HEK293T (cell line): ENCODE measurements around the gene ITSN2.

Source experiments
- CTCF ChIA-PET: fragments of 350-600 bp; formaldehyde crosslinking; extraction: SDS; loops from one replicate; lab custom pipeline; 2021; ENCODE audit warnings: antibody characterized with exemption, inconsistent platforms; lab: Yijun Ruan, JAX
- POLR2A ChIA-PET: fragments of 350-600 bp; formaldehyde crosslinking; extraction: SDS; loops from one replicate; lab custom pipeline; 2020; ENCODE audit warnings: antibody characterized with exemption, inconsistent platforms; lab: Yijun Ruan, JAX
- DNase-seq: peaks from one replicate; pipeline ENCODE4 v3.0.0; 2012; ENCODE audit warnings: mixed read lengths; ENCODE audit errors: extremely low spot score
- ARNT ChIP-seq: fragments of 450-650 bp; IDR thresholded peaks from 2 replicates; pipeline ENCODE4 v1.6.1; 2017; ENCODE audit warnings: mild to moderate bottlenecking
- BHLHE40 ChIP-seq: fragments of 450-650 bp; IDR thresholded peaks from 2 replicates; pipeline ENCODE4 v1.6.1; 2016; ENCODE audit warnings: mild to moderate bottlenecking, moderate library complexity, borderline replicate concordance
- CTBP1 ChIP-seq: fragments of 450-650 bp; IDR thresholded peaks from 2 replicates; pipeline ENCODE4 v1.6.1; 2016; ENCODE audit warnings: borderline replicate concordance
- ELF4 ChIP-seq: fragments of 450-650 bp; IDR thresholded peaks from 2 replicates; pipeline ENCODE4 v1.6.1; 2017; ENCODE audit warnings: antibody characterized with exemption
- FOXA1 ChIP-seq: fragments of 450-650 bp; IDR thresholded peaks from 2 replicates; pipeline ENCODE4 v1.6.1; 2016; ENCODE audit warnings: mild to moderate bottlenecking
- FOXK2 ChIP-seq: fragments of 450-650 bp; IDR thresholded peaks from 2 replicates; pipeline ENCODE4 v1.6.1; 2016; ENCODE audit warnings: mild to moderate bottlenecking
- FOXM1 ChIP-seq: fragments of 450-650 bp; IDR thresholded peaks from 2 replicates; pipeline ENCODE4 v1.6.1; 2017; ENCODE audit warnings: mild to moderate bottlenecking, borderline replicate concordance
- HDGF ChIP-seq: fragments of 450-650 bp; IDR thresholded peaks from 2 replicates; pipeline ENCODE4 v1.6.1; 2017; ENCODE audit warnings: antibody characterized with exemption, borderline replicate concordance
- L3MBTL2 ChIP-seq: fragments of 450-650 bp; conservative IDR thresholded peaks from 2 replicates; pipeline ENCODE4 v1.6.1; 2016; ENCODE audit warnings: mild to moderate bottlenecking
- LEF1 ChIP-seq: fragments of 450-650 bp; IDR thresholded peaks from 2 replicates; pipeline ENCODE4 v1.6.1; 2017; ENCODE audit warnings: mild to moderate bottlenecking, borderline replicate concordance
- NFRKB ChIP-seq: fragments of 450-650 bp; IDR thresholded peaks from 2 replicates; pipeline ENCODE4 v1.6.1; 2016; ENCODE audit warnings: mild to moderate bottlenecking, moderate library complexity
- PKNOX1 ChIP-seq: fragments of 450-650 bp; IDR thresholded peaks from 2 replicates; pipeline ENCODE4 v1.6.1; 2016
- SP1 ChIP-seq: fragments of 450-650 bp; IDR thresholded peaks from 2 replicates; pipeline ENCODE4 v1.6.1; 2017
- SUZ12 ChIP-seq: fragments of 450-650 bp; IDR thresholded peaks from 2 replicates; pipeline ENCODE4 v1.6.1; 2016; ENCODE audit warnings: mild to moderate bottlenecking
- TARDBP ChIP-seq: fragments of 450-650 bp; IDR thresholded peaks from 2 replicates; pipeline ENCODE4 v1.6.1; 2016
- ZNF384 ChIP-seq: fragments of 450-650 bp; IDR thresholded peaks from 2 replicates; pipeline ENCODE4 v1.6.1; 2016

Gene ITSN2

GRCh38 chr2:24210723-24211122 is 149.6 kb downstream of the ITSN2 start:
- ChIA-PET POLR2A (no interaction called here), CTCF (no interaction called here)
- no peak for DNase-seq
- no peak for TF ChIP-seq ELF4
- TF ChIP-seq SUZ12, result no peak
- no peak for TF ChIP-seq PKNOX1
- no peak for TF ChIP-seq NFRKB
- no peak for TF ChIP-seq FOXA1
- no peak for TF ChIP-seq BHLHE40
- no peak for TF ChIP-seq ARNT
- no peak for TF ChIP-seq ZNF384
- no peak for TF ChIP-seq LEF1

GRCh38 chr2:24210106-24210455 is 150.3 kb downstream of the ITSN2 start:
- ChIA-PET POLR2A (no interaction called here), CTCF (no interaction called here)
- DNase-seq, result no peak
- no peak for TF ChIP-seq NFRKB

- TF ChIP-seq TARDBP (no peak), ZNF384 (no peak), SUZ12 (no peak), FOXK2 (no peak), HDGF (no peak), FOXM1 (no peak), ELF4 (no peak)
- no peak for DNase-seq
- POLR2A ChIA-PET, result no interaction called here
- CTCF ChIA-PET, result no interaction called here
These were observed 150.8 kb downstream of the ITSN2 start for GRCh38 chr2:24209389-24210105.

- TF ChIP-seq LEF1 (no peak), NFRKB (no peak), ZNF384 (no peak), HDGF (no peak), SP1 (no peak), FOXA1 (no peak)
- no peak for DNase-seq
- ChIA-PET CTCF (no interaction called here), POLR2A (no interaction called here)
These were observed 151.8 kb downstream of the ITSN2 start for GRCh38 chr2:24208490-24208889.

GRCh38 chr2:24207359-24207758 is 153.0 kb downstream of the ITSN2 start:
- ChIA-PET CTCF (no interaction called here), POLR2A (no interaction called here)
- TF ChIP-seq TARDBP (no peak), SP1 (no peak), FOXK2 (no peak), BHLHE40 (no peak), NFRKB (no peak), ZNF384 (no peak), CTBP1 (no peak), LEF1 (no peak), FOXM1 (no peak), ARNT (no peak), PKNOX1 (no peak), HDGF (no peak), SUZ12 (no peak), FOXA1 (no peak)
- no peak for DNase-seq

GRCh38 chr2:24206714-24207113 is 153.6 kb downstream of the ITSN2 start:
- ChIA-PET CTCF (no interaction called here), POLR2A (no interaction called here)
- TF ChIP-seq PKNOX1 (no peak), SP1 (no peak), FOXM1 (no peak)
- DNase-seq, result no peak

- POLR2A ChIA-PET, result interaction anchor here (0.6 kb wide), 1 partner anchor 428 kb away, joined by 3 read pairs; no protein-coding TSS in a partner anchor
- DNase-seq, result no peak
- no peak for TF ChIP-seq HDGF
- TF ChIP-seq SP1, result no peak
- no peak for TF ChIP-seq ZNF384
- TF ChIP-seq FOXM1, result no peak
- TF ChIP-seq CTBP1, result no peak
- TF ChIP-seq SUZ12, result no peak
- TF ChIP-seq ARNT, result no peak
- TF ChIP-seq BHLHE40, result no peak
- no peak for TF ChIP-seq ELF4
- TF ChIP-seq NFRKB, result no peak
- no peak for TF ChIP-seq PKNOX1
- no peak for TF ChIP-seq FOXA1
- TF ChIP-seq TARDBP, result no peak
- no peak for TF ChIP-seq FOXK2
- no peak for TF ChIP-seq L3MBTL2
- TF ChIP-seq LEF1, result no peak
- CTCF ChIA-PET, result no interaction called here
These were observed 154.1 kb downstream of the ITSN2 start for GRCh38 chr2:24206242-24206641.
